Fibroblast of mammary gland (primary cell): ENCODE data around the gene SORBS1.

ENCODE experiments used
- DNase-seq: peaks from one replicate; pipeline ENCODE4 v3.0.0-alpha.2; 2010; ENCODE audit warnings: low read depth
- H3K4me3 ChIP-seq: 2 replicates; pipeline ENCODE4 v1.5.1; 2011; ENCODE audit warnings: low read depth, mild to moderate bottlenecking, low read length, moderate library complexity; ENCODE audit not compliant: control insufficient read depth
- CTCF ChIP-seq: conservative IDR thresholded peaks from 2 replicates; pipeline ENCODE4 v1.5.1; 2011; ENCODE audit warnings: low read depth, low read length, inconsistent platforms; ENCODE audit not compliant: control insufficient read depth, insufficient read depth

Gene SORBS1

GRCh38 chr10:95522117-95522516, 39.1 kb downstream of the SORBS1 start:
- DNase-seq = no peak
- TF ChIP-seq CTCF = no peak

DNA sequence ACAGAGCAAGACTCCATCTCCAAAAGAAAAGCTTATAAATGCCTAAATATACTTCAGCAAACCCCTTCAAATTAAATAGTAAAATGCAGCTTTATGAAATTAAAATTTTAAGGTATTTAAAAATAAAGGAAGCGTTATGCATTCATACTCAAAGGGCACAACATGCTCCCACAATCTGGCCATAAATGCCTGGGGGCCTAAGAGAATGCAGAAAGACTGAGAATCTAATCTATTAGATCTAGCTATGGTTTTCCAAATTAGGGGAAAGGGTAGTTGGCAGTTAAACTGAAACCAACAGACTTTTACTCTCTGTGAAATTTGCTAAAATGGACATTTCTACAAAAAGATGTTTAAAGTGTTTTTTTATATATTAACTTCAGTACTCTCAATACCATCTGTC, 40.6 kb downstream of the SORBS1 start:
- no peak for DNase-seq
- no peak for TF ChIP-seq CTCF
- no peak overlapping the region for H3K4me3 ChIP-seq

More at GRCh38 chr10:95522117-95522516, 39.1 kb downstream of the SORBS1 start:
- no peak overlapping the region for H3K4me3 ChIP-seq

- no peak for TF ChIP-seq CTCF
- no peak for DNase-seq
- no peak overlapping the region for H3K4me3 ChIP-seq
These were observed 42.4 kb downstream of the SORBS1 start for GRCh38 chr10:95518455-95519452.

DNA sequence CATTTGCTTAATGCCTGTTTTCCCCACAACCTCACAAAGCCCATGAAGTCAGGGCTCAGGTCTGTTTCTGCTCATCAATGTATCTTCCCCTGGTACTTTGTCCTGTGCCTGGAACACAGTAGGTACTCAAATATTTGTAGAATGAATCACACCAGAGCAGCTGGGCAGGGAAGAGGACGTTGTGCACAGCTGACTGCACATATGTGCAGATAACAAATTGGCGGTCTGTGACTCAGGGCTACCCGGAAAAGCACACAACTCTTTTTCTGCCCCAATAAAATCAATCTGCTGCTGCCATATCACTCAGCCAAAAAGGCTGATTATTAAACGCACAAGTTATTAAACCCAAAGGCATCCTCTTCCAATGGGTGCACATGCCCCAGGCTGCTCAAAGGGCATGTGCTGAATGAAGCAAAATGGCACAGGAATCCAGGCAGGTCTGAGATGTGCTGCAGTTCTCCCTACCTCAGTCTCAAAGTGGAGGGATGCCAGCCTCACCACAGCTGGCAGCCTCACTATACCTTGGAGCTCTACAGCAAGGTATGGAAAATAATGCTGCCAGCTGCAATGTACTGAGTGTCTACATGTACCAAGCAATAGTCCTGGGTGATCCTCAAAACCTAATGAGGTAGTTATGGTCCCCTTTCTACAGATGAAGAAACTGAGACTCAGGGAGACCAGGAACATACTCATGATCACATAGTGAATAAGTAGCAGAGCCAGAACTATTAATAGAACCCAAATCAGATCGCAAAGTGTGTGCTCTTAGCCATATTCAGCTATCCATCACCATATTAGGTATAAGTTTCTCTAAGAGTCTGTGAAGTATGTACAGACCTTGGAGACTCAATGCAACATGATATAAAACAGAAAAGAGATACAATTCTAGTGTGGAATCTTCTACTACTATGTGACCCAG, 43.4 kb downstream of the SORBS1 start:
- TF ChIP-seq CTCF = no peak
- H3K4me3 ChIP-seq = no peak overlapping the region
- peak; percentile 37 for DNase-seq

DNA sequence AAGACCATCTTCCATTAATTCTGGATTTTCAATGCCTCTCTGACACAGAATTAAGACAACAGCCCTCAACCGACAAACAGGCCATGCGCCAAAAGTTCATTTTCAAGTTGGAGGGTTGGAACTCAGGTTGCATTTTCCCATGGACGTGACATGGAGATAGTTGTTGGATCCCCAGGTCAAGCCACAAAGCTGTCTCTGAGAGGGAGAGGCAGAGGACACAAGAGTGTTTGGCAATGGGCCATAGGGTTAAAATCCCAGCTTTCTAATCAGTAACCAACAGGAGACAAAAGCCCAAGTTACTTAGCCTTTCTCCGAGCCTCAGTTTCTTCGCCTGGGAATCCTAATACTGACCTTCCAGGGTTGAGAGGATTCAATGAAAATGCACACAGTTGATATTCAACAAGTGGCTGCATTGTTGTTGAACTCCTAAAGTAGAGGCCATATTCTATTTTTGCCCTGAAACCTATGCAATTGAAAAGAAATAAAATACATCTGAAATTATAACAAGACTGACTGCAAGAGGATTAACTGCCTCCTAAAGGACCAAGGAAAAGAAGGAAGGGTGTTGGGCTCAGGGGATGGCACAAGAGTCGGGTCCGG, 44.3 kb downstream of the SORBS1 start:
- no peak for TF ChIP-seq CTCF
- DNase-seq = no peak
- no peak overlapping the region for H3K4me3 ChIP-seq

DNA sequence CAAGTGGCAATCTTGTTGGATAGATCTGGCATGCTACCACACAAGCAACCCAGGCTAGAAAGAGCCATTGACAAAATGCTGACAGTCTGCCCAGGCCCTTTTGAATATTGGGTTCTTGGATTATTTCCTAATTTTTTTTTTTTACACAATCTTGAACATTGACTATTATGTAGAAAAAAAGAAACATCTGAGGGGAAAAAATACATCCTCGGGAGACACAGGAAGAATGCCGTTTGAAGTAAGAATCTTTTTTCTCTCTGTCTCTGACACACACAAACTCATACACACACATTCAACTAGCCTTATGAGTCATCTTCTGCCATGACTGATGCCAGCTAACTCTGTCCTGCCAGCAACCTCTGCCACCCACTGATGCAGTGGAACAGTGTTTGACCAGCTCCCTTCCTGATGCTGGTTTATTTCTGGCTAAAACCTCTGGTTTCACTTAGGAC, 47.2 kb downstream of the SORBS1 start:
- DNase-seq = peak; percentile 47
- no peak for TF ChIP-seq CTCF
- H3K4me3 ChIP-seq = no peak overlapping the region
